NOMO-1 (cell line): ENCODE measurements around the gene MEAF6.

Experiments used
- DNase-seq, 2 experiments: peaks; one replicate each; lab custom pipeline; 2025; ENCODE audit not compliant: unreplicated experiment in 2 of 2; lab: John Stamatoyannopoulos, UW

The MEAF6 gene

GRCh38 chr1:37446874-37447273, 67.7 kb downstream of the MEAF6 start:
- DNase-seq, result no peak

- DNase-seq, result no peak
Measured at GRCh38 chr1:37442644-37443043, 71.9 kb downstream of the MEAF6 start.
